GM18517 (cell line): ENCODE data around the gene ACACA.
"Not testable (repeated sequence)": the region's sequence is repeated elsewhere in the genome, so short reads cannot be mapped to it uniquely, and the experiment has no call there.

ENCODE experiments used
- ATAC-seq: cut with Tn5 transposase; IDR thresholded peaks from one replicate; pipeline ENCODE4 v1.9.1; 2021; ENCODE audit warnings: mild to moderate bottlenecking, moderate library complexity; ENCODE audit not compliant: unreplicated experiment

Gene ACACA

GRCh38 chr17:37188157-37188556 lies 218.5 kb downstream of the ACACA start:
- no peak for ATAC-seq

- no peak for ATAC-seq
These were observed 219.4 kb downstream of the ACACA start for GRCh38 chr17:37187262-37187661.

- no peak for ATAC-seq
These were observed 223.7 kb downstream of the ACACA start for GRCh38 chr17:37182786-37183465.

- no peak for ATAC-seq
These were observed 226.3 kb downstream of the ACACA start for GRCh38 chr17:37180376-37180775.

- ATAC-seq = no peak
These were observed 226.7 kb downstream of the ACACA start for GRCh38 chr17:37179893-37180292.

- no peak for ATAC-seq
These were observed 229.3 kb downstream of the ACACA start for GRCh38 chr17:37177254-37177870.

- no peak for ATAC-seq
These were observed 229.9 kb downstream of the ACACA start for GRCh38 chr17:37176723-37177122.

GRCh38 chr17:37174205-37174604 lies 232.4 kb downstream of the ACACA start:
- ATAC-seq = no peak

GRCh38 chr17:37170881-37171425 lies 235.7 kb downstream of the ACACA start:
- no peak for ATAC-seq

GRCh38 chr17:37168731-37169353 lies 237.8 kb downstream of the ACACA start:
- ATAC-seq = no peak

GRCh38 chr17:37167756-37168155 lies 238.9 kb downstream of the ACACA start:
- ATAC-seq = no peak

- ATAC-seq = no peak
These were observed 242.6 kb downstream of the ACACA start for GRCh38 chr17:37164057-37164456.

GRCh38 chr17:37162800-37163199 lies 243.8 kb downstream of the ACACA start:
- ATAC-seq = no peak

GRCh38 chr17:37160944-37161343 lies 245.7 kb downstream of the ACACA start:
- ATAC-seq = no peak

GRCh38 chr17:37158290-37158689 lies 248.3 kb downstream of the ACACA start:
- no peak for ATAC-seq

GRCh38 chr17:37148156-37148555 lies 258.5 kb downstream of the ACACA start:
- ATAC-seq = no peak

GRCh38 chr17:37147301-37147812 lies 259.3 kb downstream of the ACACA start:
- peak; percentile 78 for ATAC-seq

- no peak for ATAC-seq
These were observed 260.3 kb downstream of the ACACA start for GRCh38 chr17:37146086-37147064.

GRCh38 chr17:37144075-37144701 lies 262.4 kb downstream of the ACACA start:
- no peak for ATAC-seq

- not testable (repeated sequence) for ATAC-seq
These were observed 263.1 kb downstream of the ACACA start for GRCh38 chr17:37143558-37143957.
